ENCODE data around the gene APPBP2.
A peak's percentile ranks its signal among the peaks of the same experiment; 100 is the strongest.
"Not testable (repeated sequence)": the region's sequence is repeated elsewhere in the genome, so short reads cannot be mapped to it uniquely, and the experiment has no call there.

APPBP2 gene

GRCh38 chr17:60428491-60428890 lies 97.6 kb downstream of the APPBP2 start:
- DNase-seq: not testable (repeated sequence)

- DNase-seq: no peak
Observed at GRCh38 chr17:60426596-60426995, 99.4 kb downstream of the APPBP2 start.

DNA sequence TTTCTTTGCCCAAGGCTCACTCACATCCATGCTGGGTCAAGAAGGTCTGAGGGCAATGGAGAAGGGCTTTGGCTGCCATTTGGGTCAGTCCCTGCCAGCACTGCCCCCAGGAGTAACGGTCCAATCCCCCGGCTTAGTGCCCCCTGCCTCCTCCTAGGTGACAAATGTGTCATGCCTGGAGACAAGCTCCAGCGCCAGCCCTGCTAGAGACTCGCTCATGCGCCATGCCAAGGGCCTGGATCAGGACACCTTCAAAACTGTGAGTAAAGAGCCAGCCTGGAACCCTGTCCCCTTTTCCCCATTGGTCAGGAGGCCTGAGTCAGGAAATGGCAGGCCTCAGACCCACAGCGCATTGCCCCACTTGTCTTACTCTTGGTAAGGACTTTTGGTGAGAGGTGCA lies 100.4 kb downstream of the APPBP2 start:
- no peak for DNase-seq

GRCh38 chr17:60423865-60424264 lies 102.2 kb downstream of the APPBP2 start:
- DNase-seq: no peak

- no peak for DNase-seq
Observed at GRCh38 chr17:60422162-60422665, 103.8 kb downstream of the APPBP2 start, which contains the start of gene CHCT1. Gene CHCT1, plus strand, starts transcription at chr17:60422489. Its CDS starts 104 bp downstream, at chr17:60422593.

DNA sequence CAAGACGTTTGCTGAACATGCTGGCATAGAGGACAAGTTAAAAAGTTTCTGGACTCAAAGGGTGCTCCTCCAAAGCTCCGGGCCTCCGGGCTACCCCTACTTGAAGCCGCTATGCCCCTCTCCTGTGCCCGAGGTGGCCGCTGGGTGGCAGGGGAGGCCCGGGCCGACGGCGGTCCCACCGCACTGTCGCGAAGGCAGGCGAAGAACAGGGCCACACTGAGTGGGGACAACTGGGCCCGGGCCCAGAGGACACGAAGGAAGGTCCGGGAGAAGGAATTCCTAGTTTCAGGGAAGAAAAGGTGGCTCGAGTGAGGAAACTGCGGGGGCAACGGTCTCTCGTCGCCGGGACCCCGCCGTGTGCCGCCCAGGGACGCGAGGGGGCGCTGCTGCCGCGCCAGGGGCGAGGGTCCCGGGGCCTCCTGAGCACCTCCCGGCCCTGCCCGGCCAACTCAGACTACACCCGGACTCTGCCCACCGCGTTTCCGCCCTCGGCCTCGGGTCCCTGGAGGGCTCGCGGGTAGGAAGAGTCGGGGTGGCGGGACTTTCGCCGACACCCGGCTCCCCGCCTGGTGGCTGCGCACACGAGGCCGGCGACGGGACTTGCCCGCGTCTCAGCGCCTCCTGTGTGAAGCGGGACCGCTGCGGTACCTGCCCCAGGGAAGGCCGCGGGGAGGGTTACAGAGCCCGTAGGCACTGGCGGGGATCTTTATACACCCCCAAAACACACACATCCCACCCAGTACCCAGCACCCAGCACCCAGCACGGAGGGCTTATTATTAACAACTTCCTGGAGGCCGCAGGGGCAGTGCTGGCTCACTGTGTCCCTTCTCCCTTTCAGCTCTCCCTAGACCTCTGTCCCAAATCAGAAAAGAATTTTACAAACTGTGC lies 104.5 kb downstream of the APPBP2 start:
- DNase-seq: peak; percentile 7

GRCh38 chr17:60419875-60420274 lies 106.2 kb downstream of the APPBP2 start:
- not testable (repeated sequence) for DNase-seq

GRCh38 chr17:60419003-60419402 lies 107.0 kb downstream of the APPBP2 start:
- DNase-seq: not testable (repeated sequence)

DNA sequence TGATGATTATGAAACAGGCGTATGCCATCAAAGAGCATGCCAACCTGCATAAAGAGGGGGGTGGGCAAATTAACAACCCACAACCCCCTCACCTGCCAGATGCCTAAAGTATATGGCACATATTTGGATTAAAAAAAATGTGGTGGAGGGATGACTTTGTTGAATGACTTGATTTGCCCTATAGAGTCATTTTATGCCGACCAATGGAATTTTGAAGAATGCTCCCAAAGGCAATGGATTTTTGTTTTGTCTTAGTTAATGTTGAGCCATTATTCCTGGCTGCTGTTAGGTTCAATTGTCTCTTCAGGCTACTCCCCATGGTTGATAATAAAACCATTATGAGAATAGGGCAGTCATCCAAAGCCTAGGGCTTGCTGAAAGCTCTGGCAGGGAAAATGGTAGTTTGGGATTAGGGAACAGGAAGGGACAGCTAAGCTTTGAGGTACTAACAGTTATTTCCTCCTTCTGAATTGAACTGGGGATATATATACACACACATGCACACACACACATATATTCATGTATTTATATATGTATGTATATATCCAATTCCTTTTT lies 109.6 kb downstream of the APPBP2 start:
- no peak for DNase-seq

GRCh38 chr17:60415146-60415545 lies 110.9 kb downstream of the APPBP2 start:
- DNase-seq: no peak

GRCh38 chr17:60412701-60413100 lies 113.3 kb downstream of the APPBP2 start:
- no peak for DNase-seq

DNA sequence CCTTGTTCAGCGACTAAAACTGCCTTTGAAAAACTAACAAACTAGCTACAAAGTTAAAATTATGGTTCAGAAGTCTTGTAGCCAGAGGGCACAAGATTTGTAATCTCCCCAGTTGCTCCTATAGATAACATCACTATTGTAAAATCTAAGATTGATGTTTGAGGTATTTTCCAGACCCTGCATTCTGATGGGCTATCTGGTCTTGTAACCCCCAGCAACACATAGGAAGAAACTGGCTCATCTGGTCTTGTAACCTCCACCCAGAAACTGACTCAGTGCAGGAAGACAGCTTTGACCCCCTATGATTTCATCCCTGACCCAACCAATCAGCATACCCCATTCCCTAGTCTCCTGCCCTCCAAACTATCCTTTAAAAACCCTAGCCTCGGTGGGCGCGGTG lies 116.0 kb downstream of the APPBP2 start:
- DNase-seq: no peak

DNA sequence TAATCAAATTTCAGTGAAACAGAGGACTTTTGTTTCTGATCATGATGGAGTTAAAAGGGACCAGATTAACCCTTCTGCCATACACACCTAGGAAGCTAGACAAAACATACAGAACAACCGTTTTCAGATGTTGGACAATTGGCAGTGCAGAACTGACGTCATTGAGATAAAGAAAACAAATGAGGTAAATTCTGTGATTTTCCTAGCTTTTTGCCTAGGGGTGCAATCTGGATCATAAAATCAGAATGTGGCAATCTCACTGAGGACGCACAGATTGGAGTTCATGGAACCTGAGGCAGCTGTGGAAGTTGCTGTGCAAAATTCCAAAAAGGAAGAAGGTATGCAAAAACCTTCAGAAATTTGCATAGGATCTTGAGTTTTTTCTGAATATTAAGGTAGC lies 119.2 kb downstream of the APPBP2 start:
- no peak for DNase-seq

- DNase-seq: no peak
Observed at GRCh38 chr17:60403962-60404361, 122.1 kb downstream of the APPBP2 start.

DNA sequence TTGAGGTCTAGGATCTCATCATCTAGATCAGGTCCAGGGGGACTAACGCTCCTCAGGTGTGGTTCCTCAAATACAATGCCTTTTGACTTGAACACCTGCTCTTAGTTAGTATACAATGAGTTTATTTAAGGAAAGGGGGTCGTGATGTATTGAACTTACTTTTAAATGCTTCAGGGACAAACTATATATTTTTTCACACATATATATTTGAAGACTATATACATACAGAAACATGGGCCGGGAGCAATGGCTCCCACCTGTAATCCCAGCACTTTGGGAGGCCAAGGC lies 122.6 kb downstream of the APPBP2 start:
- no peak for DNase-seq

- no peak for DNase-seq
Observed at GRCh38 chr17:60401819-60402218, 124.2 kb downstream of the APPBP2 start.

DNA sequence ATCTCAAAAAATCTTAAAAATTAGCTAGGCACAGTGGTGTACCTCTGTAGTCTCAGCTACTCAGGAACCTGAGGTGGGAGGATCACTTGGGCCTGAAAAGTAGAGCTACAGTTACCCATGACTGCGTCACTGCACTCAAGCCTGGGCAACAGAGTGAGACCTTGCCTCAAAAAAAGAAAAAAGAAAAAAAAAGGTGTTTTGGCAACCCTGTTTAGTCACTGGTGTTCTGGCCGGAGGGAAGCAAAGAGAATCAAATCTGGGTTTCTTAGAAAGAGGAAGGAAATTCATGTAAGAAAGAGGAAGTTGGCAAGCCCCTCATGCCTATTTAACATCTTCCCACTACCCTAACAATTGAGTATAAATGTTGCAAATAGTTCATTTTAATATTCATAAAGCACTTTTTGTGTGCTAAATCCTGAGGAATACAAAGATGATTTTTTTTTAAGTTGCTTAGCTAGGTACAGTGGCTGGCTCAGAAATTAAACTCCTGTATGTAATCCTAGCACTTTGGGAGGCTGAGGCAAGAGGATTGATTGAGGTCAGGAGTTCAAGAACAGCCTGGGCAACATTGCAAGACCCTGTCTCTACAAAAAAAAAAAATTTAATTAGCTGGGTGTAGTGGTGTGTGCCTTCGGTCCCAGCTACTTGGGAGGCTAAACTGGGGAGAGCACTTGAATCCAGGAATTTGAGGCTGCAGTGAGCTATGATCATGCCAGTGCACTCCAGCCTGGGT lies 127.6 kb downstream of the APPBP2 start:
- DNase-seq: no peak

GRCh38 chr17:60396412-60396811 lies 129.6 kb downstream of the APPBP2 start:
- no peak for DNase-seq

- DNase-seq: no peak
Observed at GRCh38 chr17:60395508-60396065, 130.5 kb downstream of the APPBP2 start.

- DNase-seq: no peak
Observed at GRCh38 chr17:60393840-60394723, 132.0 kb downstream of the APPBP2 start.
